Measurements from ENCODE around the gene HNF4A. TPM values are rescaled to one million over a fixed set of nuclear protein-coding genes. Genes with fewer than 3 reads are reported as not detected.

Gene HNF4A
- total RNA-seq, 3 donors from 2014 or later (not counting 1 experiment from before 2014, with no cell fraction given) = not detected

DNA sequence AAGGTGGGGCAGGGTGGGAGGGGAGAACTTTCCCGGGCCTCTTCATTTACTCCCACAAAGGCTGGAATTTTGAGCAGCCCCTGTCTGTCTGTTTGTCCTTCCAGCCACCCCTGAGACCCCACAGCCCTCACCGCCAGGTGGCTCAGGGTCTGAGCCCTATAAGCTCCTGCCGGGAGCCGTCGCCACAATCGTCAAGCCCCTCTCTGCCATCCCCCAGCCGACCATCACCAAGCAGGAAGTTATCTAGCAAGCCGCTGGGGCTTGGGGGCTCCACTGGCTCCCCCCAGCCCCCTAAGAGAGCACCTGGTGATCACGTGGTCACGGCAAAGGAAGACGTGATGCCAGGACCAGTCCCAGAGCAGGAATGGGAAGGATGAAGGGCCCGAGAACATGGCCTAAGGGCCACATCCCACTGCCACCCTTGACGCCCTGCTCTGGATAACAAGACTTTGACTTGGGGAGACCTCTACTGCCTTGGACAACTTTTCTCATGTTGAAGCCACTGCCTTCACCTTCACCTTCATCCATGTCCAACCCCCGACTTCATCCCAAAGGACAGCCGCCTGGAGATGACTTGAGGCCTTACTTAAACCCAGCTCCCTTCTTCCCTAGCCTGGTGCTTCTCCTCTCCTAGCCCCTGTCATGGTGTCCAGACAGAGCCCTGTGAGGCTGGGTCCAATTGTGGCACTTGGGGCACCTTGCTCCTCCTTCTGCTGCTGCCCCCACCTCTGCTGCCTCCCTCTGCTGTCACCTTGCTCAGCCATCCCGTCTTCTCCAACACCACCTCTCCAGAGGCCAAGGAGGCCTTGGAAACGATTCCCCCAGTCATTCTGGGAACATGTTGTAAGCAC lies 74.1 kb downstream of the HNF4A start:
- peak in 1 of 3 donors; percentile 10 for ATAC-seq
- no peak for DNase-seq
- Histone ChIP-seq H3K27ac (ENCODE audit: low read length) (no peak overlapping the region), H3K4me1 (ENCODE audit: control insufficient read depth, insufficient read depth, low read length) (no peaks in the 10 kb centered on the region), H3K27me3 (ENCODE audit: control insufficient read depth, insufficient read depth, low read length) (no peaks in the 10 kb centered on the region), H3K9me3 (ENCODE audit: control insufficient read depth, insufficient read depth, low read length) (no peaks in the 10 kb centered on the region), H3K4me3 (ENCODE audit: low read length) (no peak overlapping the region), H3K36me3 (ENCODE audit: control insufficient read depth, insufficient read depth, low read length) (no peaks in the 10 kb centered on the region)
- Mint-ChIP-seq H3K4me3 (no peak overlapping the region), H3K36me3 (no peaks in the 10 kb centered on the region), H3K27ac (no peak overlapping the region), H3K4me1 (no peaks in the 10 kb centered on the region), H3K9me3 (no peaks in the 10 kb centered on the region), H3K27me3 (ENCODE audit: low read depth in 2 of 2) (peaks cover 0 to 7% of the 10 kb centered on the region in 2 donors)
- TF ChIP-seq, protein P1, sequence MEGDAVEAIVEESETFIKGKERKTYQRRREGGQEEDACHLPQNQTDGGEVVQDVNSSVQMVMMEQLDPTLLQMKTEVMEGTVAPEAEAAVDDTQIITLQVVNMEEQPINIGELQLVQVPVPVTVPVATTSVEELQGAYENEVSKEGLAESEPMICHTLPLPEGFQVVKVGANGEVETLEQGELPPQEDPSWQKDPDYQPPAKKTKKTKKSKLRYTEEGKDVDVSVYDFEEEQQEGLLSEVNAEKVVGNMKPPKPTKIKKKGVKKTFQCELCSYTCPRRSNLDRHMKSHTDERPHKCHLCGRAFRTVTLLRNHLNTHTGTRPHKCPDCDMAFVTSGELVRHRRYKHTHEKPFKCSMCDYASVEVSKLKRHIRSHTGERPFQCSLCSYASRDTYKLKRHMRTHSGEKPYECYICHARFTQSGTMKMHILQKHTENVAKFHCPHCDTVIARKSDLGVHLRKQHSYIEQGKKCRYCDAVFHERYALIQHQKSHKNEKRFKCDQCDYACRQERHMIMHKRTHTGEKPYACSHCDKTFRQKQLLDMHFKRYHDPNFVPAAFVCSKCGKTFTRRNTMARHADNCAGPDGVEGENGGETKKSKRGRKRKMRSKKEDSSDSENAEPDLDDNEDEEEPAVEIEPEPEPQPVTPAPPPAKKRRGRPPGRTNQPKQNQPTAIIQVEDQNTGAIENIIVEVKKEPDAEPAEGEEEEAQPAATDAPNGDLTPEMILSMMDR (IDR thresholded peaks at IDR 0.05) = no peak
- 90% methylated on average over 17 of the region's 17 CpGs for WGBS (ENCODE audit: insufficient coverage)
- intact Hi-C loops (cut with micrococcal nuclease) = no loop called here

- Mint-ChIP-seq H3K4me1 (no peaks in the 10 kb centered on the region), H3K27me3 (ENCODE audit: low read depth in 2 of 2) (peaks cover 0 to 7% of the 10 kb centered on the region in 2 donors), H3K9me3 (no peaks in the 10 kb centered on the region), H3K36me3 (no peaks in the 10 kb centered on the region), H3K27ac (no peak overlapping the region), H3K4me3 (no peak overlapping the region)
- intact Hi-C loops (cut with micrococcal nuclease) = no loop called here
- no peak for DNase-seq
- Histone ChIP-seq H3K27ac (ENCODE audit: low read length) (no peak overlapping the region), H3K27me3 (ENCODE audit: control insufficient read depth, insufficient read depth, low read length) (no peaks in the 10 kb centered on the region), H3K36me3 (ENCODE audit: control insufficient read depth, insufficient read depth, low read length) (no peaks in the 10 kb centered on the region), H3K4me3 (ENCODE audit: low read length) (no peak overlapping the region), H3K4me1 (ENCODE audit: control insufficient read depth, insufficient read depth, low read length) (no peaks in the 10 kb centered on the region), H3K9me3 (ENCODE audit: control insufficient read depth, insufficient read depth, low read length) (no peaks in the 10 kb centered on the region)
- ATAC-seq = no peak
- TF ChIP-seq, protein P1 (IDR thresholded peaks at IDR 0.05) = no peak
- 83% methylated on average over 5 of the region's 7 CpGs for WGBS (ENCODE audit: insufficient coverage)
These were observed 75.0 kb downstream of the HNF4A start for GRCh38 chr20:44430270-44431065.

DNA sequence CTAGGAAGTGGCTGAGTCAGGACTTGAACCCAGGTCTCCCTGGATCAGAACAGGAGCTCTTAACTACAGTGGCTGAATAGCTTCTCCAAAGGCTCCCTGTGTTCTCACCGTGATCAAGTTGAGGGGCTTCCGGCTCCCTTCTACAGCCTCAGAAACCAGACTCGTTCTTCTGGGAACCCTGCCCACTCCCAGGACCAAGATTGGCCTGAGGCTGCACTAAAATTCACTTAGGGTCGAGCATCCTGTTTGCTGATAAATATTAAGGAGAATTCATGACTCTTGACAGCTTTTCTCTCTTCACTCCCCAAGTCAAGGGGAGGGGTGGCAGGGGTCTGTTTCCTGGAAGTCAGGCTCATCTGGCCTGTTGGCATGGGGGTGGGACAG lies 75.6 kb downstream of the HNF4A start:
- no peaks in the 10 kb centered on the region for H3K36me3 Mint-ChIP-seq
- no peaks in the 10 kb centered on the region for H3K9me3 Mint-ChIP-seq
- ATAC-seq (no peak), DNase-seq (no peak)
- TF ChIP-seq, protein P1 (IDR thresholded peaks at IDR 0.05) = no peak
- no peaks in the 10 kb centered on the region for H3K4me1 Mint-ChIP-seq
- H3K27me3 Mint-ChIP-seq (ENCODE audit: low read depth in 2 of 2) = peaks cover 0 to 7% of the 10 kb centered on the region in 2 donors
- Histone ChIP-seq H3K27ac (ENCODE audit: low read length) (no peak overlapping the region), H3K27me3 (ENCODE audit: control insufficient read depth, insufficient read depth, low read length) (no peaks in the 10 kb centered on the region), H3K36me3 (ENCODE audit: control insufficient read depth, insufficient read depth, low read length) (no peaks in the 10 kb centered on the region), H3K9me3 (ENCODE audit: control insufficient read depth, insufficient read depth, low read length) (no peaks in the 10 kb centered on the region), H3K4me3 (ENCODE audit: low read length) (no peak overlapping the region), H3K4me1 (ENCODE audit: control insufficient read depth, insufficient read depth, low read length) (no peaks in the 10 kb centered on the region)
- no peak overlapping the region for H3K27ac Mint-ChIP-seq
- intact Hi-C loops (cut with micrococcal nuclease) = no loop called here
- H3K4me3 Mint-ChIP-seq = no peak overlapping the region
- WGBS (ENCODE audit: insufficient coverage) = 68% methylated on average over 4 of the region's 4 CpGs
